Retinal pigment epithelial cell (primary cell): ENCODE data around the gene CHST1.

Experiments
- DNase-seq: peaks from one replicate; pipeline ENCODE4 v3.0.0-alpha.2; 2010; ENCODE audit warnings: low read depth
- H3K4me3 ChIP-seq: 2 replicates; pipeline ENCODE4 v1.5.1; 2011; ENCODE audit warnings: mild to moderate bottlenecking, low read length, control low read depth, moderate library complexity
- TF ChIP-seq, protein P1 (sequence below): conservative IDR thresholded peaks from 2 replicates; pipeline ENCODE4 v1.5.1; 2011; ENCODE audit warnings: low read depth, low read length, control low read depth, inconsistent platforms

CHST1 gene

DNA sequence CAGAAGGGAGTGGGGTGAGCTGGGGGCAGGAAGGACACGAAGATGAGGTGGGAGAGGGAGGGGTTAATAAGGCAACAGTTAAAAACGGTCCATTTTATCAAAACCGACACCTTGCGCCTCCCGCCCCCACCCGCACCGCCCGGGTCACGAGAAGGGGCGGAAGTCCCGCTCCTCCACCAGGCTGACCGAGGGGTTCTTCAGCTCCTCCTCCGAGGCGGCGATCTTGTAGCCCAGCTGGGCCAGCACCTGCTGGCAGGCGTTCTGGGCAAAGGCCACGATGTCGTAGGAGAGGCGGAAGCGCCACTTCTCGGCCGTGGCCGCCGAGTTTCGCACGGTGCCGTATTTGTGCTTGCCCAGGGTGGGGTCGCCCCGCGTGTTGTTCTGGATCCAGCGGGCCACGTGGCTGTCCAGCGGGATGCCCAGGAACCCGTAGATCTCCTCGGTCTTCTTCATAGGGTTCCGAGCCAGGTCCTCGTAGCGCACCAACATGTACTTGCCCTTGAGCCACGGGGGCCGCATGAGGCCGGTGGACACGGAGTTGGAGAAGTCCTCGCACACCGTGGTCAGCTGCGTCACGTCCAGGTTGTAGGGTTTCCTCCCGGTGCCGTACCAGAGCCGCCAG lies 15.8 kb downstream of the CHST1 start:
- TF ChIP-seq, protein P1, sequence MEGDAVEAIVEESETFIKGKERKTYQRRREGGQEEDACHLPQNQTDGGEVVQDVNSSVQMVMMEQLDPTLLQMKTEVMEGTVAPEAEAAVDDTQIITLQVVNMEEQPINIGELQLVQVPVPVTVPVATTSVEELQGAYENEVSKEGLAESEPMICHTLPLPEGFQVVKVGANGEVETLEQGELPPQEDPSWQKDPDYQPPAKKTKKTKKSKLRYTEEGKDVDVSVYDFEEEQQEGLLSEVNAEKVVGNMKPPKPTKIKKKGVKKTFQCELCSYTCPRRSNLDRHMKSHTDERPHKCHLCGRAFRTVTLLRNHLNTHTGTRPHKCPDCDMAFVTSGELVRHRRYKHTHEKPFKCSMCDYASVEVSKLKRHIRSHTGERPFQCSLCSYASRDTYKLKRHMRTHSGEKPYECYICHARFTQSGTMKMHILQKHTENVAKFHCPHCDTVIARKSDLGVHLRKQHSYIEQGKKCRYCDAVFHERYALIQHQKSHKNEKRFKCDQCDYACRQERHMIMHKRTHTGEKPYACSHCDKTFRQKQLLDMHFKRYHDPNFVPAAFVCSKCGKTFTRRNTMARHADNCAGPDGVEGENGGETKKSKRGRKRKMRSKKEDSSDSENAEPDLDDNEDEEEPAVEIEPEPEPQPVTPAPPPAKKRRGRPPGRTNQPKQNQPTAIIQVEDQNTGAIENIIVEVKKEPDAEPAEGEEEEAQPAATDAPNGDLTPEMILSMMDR: no peak
- no peak overlapping the region for H3K4me3 ChIP-seq
- no peak for DNase-seq

DNA sequence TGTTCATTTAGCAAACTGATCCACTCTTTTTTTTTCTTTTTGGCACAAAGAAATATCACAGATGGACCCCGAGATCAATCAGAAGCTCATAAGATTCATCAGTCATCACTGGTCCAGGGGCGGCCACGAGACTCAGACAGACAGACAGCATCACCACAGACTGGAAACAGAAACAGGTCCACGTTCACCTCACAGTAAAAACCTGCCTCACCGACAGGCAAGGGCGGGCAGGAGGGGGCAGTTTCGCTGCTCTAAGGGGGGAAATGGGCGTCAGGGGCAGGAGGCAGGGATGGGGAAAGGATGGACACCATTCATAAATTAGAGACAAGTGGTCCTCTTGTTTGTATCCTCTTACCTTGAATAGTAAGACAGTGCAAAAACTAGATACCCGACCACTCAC lies 16.5 kb downstream of the CHST1 start:
- DNase-seq: no peak
- TF ChIP-seq, protein P1: no peak
- no peak overlapping the region for H3K4me3 ChIP-seq

DNA sequence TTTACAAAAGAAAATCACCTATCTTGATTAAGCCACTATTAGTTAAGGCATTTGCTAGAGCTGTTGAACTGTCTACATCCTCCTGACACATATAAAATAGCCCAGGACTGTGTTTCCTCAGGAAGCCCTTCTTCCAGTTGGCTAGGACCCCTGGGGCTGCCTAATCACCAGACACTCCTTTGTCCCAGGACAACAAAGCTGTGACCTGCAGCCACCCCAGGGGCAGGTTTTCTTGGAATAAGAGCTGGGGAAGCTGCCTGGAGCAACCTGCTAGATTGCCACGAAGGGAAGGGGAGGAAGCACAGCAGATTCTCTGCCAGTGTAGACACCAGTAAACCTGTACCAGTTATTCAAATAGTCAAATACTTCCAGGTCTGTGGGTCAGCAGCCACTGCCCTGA lies 17.6 kb downstream of the CHST1 start:
- TF ChIP-seq, protein P1: no peak

DNA sequence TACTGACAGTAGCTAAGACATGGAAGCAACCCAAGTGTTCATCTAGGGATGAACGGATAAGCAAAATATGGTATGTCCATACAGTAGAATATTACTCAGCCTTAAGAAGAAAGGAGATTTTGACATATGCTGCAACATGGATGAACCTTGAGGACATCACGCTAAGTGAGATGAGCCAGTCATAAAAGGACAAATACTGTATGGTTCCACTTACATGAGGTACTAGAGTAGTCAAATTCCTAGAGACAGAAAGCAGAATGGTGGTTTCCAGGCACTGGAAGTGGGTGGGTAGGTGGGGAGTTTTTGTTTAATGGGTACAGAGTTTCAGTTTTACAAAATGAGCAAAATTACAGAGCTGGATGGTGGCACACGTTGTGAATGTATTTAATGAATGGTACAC lies 18.1 kb downstream of the CHST1 start:
- DNase-seq: no peak
- TF ChIP-seq, protein P1: no peak
- H3K4me3 ChIP-seq: no peak overlapping the region

More for the DNA sequence above, 17.6 kb downstream of the CHST1 start:
- no peak overlapping the region for H3K4me3 ChIP-seq
- DNase-seq: no peak

DNA sequence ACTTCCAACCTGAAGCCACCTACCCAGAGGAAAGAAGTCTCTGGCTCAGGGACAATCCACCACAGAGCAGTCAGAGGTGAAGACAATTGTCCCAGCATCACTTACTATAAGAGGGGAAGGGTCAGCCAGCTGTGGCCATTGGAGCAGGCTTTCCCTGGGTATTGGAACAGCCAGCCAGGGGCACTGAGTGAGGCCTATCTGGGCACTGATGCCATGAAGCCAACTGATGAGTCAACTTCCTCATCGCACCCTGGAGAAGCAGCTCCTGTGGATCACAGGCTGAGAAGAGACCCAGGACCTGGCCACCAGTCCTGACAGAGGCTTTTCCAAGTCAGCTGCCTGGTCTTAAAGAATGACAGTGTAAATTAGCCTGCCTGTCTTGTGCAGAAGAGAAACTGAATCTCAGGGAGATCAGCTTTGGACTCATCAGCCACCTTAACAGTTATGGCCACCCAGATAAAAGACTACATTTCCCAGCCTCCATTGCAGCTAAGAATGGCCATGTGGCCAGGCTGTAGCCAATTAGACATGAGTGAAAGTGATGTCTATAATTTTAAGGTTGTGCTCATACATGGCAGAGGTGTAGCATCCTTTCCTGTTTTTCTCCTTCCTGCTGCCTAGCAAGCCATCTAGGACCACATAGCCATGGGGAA lies 19.0 kb downstream of the CHST1 start:
- no peak for DNase-seq
- TF ChIP-seq, protein P1: no peak
- no peak overlapping the region for H3K4me3 ChIP-seq

DNA sequence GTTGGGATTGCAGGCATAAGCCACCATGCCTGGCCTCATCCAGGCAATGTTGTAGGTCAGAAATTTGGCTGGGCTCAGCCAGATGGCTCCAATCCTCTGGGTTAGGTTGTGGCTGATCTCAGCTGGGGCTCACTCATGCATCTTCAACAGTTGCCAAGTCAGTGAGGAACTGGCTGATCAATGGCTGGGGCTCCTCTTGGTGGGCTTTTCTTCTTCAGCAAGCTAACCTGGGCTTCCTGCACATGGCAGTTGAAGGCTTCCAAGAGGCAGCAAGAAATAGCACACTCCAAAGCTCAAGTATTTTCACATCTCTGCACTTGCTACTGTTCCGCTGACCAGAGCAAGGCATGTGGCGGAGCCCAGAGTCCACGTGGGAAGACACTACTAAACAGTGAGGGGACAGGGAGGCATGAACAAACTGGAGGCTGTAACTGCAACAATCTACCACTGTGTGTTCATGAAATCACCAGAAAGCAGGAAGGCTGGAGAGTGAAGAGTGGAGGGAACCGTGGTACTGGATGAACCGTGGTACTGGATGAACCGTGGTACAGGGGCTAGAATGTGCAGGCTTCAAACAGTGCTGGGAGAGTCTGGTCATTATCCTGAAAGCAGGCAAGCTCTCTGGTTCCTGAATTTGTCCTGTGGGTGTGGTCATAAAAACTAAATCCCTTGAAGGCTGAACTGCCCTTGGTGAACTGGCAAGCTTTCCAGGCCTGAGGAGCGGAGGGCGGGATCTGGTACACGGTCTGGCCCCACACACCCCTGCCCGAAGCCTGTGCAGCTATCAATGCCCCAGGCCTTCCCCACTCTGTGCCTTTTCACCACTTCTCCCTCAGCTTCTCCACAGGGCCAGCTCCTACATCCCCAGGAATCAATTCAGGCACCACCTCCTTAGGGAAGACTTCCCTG lies 20.2 kb downstream of the CHST1 start:
- H3K4me3 ChIP-seq: no peak overlapping the region
- TF ChIP-seq, protein P1: no peak
- no peak for DNase-seq
